Astrocyte of the spinal cord (primary cell): ENCODE measurements around the gene NUF2.
"Not testable (repeated sequence)": the region's sequence is repeated elsewhere in the genome, so short reads cannot be mapped to it uniquely, and the experiment has no call there.

ENCODE experiments used
- DNase-seq: peaks from one replicate; pipeline ENCODE4 v3.0.0; 2011; ENCODE audit warnings: low read depth, low spot score
- H3K4me3 ChIP-seq: 2 replicates; pipeline ENCODE4 v1.5.1; 2011; ENCODE audit warnings: low read depth, mild to moderate bottlenecking, low read length, moderate library complexity
- in situ Hi-C: cut with HindIII; loops from 2 replicates; pipeline ENCODE4 v1.10.0; 2017; ENCODE audit warnings: low sequenced_read_pairs
- TF ChIP-seq, protein P1 (sequence below): IDR thresholded peaks from 2 replicates; pipeline ENCODE4 v1.5.1; 2012; ENCODE audit warnings: low read depth, mild to moderate bottlenecking, low read length, inconsistent platforms

Gene NUF2

DNA sequence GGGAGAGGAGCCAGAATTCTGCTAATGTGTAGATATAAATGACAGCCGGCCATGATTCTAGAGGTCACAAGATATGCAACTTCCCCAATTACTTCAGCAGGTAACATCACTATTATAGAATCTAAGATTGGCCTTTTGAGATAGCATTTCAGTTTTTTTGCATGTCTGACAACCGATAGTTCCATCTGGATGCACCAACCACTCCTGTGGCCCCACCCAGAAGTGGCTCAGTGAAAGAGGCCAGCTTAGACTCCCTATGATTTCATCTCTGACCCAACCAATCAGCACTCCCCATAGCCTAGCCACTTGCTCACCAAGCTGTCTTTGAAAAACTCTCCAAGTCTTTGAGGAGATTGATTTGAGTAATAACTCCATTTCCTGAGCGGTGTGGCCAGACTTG, 30.3 kb upstream of the NUF2 start:
- no peak for DNase-seq
- no peak overlapping the region for H3K4me3 ChIP-seq
- TF ChIP-seq, protein P1, sequence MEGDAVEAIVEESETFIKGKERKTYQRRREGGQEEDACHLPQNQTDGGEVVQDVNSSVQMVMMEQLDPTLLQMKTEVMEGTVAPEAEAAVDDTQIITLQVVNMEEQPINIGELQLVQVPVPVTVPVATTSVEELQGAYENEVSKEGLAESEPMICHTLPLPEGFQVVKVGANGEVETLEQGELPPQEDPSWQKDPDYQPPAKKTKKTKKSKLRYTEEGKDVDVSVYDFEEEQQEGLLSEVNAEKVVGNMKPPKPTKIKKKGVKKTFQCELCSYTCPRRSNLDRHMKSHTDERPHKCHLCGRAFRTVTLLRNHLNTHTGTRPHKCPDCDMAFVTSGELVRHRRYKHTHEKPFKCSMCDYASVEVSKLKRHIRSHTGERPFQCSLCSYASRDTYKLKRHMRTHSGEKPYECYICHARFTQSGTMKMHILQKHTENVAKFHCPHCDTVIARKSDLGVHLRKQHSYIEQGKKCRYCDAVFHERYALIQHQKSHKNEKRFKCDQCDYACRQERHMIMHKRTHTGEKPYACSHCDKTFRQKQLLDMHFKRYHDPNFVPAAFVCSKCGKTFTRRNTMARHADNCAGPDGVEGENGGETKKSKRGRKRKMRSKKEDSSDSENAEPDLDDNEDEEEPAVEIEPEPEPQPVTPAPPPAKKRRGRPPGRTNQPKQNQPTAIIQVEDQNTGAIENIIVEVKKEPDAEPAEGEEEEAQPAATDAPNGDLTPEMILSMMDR = no peak
- in situ Hi-C loops = no loop called here

DNA sequence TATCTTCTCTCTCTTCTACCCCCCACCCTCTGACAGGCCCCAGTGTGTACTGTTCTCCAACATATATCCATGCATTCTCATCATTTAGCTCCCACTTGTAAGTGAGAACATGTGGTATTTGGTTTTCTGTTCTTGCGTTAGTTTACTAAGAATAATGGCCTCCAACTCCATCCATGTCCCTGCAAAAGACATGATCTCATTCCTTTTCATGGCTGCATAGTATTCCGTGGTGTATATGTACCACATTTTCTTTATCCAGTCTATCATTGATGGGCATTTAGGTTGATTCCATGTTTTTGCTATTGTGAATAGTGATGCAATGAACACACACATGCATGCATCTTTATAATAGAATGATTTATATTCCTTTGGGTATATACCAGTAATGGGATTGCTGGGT, 29.6 kb upstream of the NUF2 start:
- DNase-seq, H3K4me3 ChIP-seq, in situ Hi-C loops: not testable (repeated sequence)

DNA sequence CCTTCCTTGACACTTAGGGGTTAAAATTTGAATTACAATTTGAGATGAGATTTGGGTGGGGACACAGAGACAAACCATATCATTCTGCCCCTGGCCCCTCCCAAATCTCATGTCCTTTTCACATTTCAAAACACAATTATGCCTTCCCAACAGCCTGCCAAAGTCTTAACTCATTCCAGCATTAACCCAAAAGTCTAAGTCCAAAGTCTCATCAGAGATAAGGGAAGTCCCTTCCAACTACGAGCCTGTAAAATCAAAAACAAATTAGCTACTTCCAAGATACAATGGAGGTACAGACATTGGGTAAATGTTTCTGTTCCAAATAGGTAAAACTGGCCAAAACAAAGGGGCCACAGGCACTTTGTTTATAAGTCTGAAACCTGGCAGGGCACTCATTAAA, 28.3 kb upstream of the NUF2 start:
- DNase-seq, in situ Hi-C loops, H3K4me3 ChIP-seq: not testable (repeated sequence)

DNA sequence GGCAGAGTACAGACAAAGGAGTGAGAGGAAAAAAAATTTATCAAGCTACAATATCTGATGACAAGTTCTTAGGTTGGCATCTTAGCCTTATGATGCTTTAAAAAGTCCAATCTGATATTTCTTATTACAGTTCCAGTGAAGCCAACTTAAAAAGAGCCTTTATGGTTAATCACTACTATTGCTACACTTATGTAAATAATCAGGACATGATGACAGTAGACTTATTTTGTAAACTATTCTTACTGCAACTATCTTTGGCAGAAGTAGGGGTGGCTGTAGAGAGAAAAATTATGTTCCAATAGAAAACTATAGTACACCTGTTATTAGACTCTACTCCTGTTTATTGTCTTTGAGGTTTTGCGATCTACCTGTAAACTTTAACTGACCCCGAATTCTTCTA, 25.8 kb upstream of the NUF2 start:
- TF ChIP-seq, protein P1 = no peak
- H3K4me3 ChIP-seq = no peak overlapping the region
- in situ Hi-C loops = no loop called here
- DNase-seq = no peak

DNA sequence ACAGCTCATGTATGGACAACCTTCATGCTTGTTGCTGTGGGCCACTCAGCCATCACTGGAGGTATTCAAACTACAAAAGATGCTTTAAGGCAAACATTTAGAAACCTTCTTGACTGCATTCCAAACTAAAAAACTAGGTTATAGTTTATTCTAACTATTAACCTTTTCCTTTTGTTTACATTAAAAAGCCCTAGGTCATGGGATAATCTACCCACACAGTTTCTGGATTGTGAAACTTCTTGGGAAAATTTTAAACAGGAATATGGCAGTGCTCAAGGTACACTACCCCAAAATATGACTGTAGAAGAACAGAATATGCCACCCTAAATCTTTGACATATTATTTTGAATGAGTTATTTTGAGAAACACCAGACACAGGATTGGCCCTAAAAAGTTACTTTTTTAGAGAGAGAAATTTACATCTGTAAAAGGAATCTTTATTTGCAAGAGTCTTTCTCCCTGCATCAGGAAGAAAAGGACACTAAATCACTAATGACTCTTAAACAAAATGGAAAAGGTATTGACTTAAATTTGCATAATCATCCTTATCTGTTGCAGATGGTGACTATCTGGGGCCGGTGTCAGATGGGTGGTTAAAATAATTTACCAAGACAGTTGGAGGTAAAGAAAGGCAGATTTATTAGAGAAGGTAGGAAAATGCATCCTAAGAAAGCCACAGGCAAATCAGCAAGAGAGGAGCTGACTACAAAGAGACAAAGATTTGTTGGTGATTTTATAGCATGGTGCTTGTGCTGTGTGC, 25.1 kb upstream of the NUF2 start:
- H3K4me3 ChIP-seq = no peak overlapping the region
- TF ChIP-seq, protein P1 = no peak
- no peak for DNase-seq
- in situ Hi-C loops = no loop called here

DNA sequence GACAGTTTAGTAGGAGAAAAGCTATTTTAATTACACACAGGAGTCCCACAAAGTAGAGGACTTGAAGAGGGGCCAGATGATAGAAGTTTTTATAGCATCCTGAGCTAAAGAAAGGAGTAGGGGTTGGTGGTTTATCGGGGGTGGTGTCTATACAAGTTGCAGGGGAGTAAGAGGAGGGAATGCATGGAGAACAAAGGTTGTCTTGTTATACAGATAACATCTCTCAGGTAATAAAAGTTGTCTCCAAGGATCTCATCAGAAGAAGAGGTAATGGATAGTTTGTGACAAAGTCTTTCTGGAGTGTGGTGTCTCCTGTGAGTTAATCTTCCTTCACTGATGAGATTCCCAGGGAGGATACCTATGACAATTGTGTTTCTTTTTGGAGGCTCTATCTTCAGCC, 23.4 kb upstream of the NUF2 start:
- H3K4me3 ChIP-seq = no peak overlapping the region
- TF ChIP-seq, protein P1 = no peak
- DNase-seq = no peak
- in situ Hi-C loops = no loop called here

DNA sequence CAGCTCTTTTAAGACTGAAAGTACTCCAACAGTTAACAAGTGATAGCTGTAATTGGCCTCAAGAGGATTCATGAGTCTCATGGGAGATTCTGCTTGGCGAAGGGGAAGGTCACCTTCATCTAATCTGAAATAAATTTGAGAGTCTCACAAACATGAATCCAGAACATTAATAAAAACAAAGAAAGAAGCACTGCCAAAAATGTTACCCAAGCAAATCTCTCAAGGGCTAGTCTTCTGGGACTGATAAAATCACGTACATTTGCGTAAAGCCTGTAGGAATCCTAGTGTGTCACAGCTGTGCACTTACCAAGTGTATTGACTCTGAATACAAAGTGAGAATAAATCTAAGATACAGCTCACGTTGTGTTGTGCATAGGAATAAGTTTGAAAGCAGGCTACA, 21.2 kb upstream of the NUF2 start:
- TF ChIP-seq, protein P1 = no peak
- no peak overlapping the region for H3K4me3 ChIP-seq
- no peak for DNase-seq
- in situ Hi-C loops = loop anchor here (25.0 kb wide), 1 partner anchor 438 kb away; the partner anchor contains the start of gene CCDC190
